Chondrocyte (in vitro differentiated cells): ENCODE measurements around the gene SF3A2. TPM values are rescaled to one million over a fixed set of nuclear protein-coding genes. Genes with fewer than 3 reads are reported as not detected.

Experiments used
- DNase-seq: peaks from one replicate; pipeline ENCODE4 v3.0.0; 2021; ENCODE audit warnings: mixed read lengths, low spot score
- H3K27ac Mint-ChIP-seq: one replicate; pipeline ENCODE4 v1.8.0; 2021; ENCODE audit warnings: mild to moderate bottlenecking, moderate library complexity, mixed read lengths; ENCODE audit not compliant: unreplicated experiment
- H3K27me3 Mint-ChIP-seq: 2 replicates; pipeline ENCODE4 v1.8.0; 2021; ENCODE audit warnings: low read depth, mixed read lengths
- H3K36me3 Mint-ChIP-seq: 2 replicates; pipeline ENCODE4 v1.8.0; 2021; ENCODE audit warnings: low read depth, mixed read lengths
- H3K4me1 Mint-ChIP-seq: 2 replicates; pipeline ENCODE4 v1.8.0; 2021; ENCODE audit warnings: low read depth, mild to moderate bottlenecking, mixed read lengths
- H3K4me3 Mint-ChIP-seq: one replicate; pipeline ENCODE4 v1.8.0; 2021; ENCODE audit warnings: mild to moderate bottlenecking, moderate library complexity, mixed read lengths; ENCODE audit not compliant: unreplicated experiment
- H3K9me3 Mint-ChIP-seq: 2 replicates; pipeline ENCODE4 v1.8.0; 2021; ENCODE audit warnings: low read depth, mixed read lengths
- total RNA-seq: library from RNA; stranded (reverse); gene quantifications from 3 replicates; pipeline ENCODE4 v1.2.1, GENCODE V29; 2021
- TF ChIP-seq, protein P1 (sequence below): fragments of 200-600 bp; sonication (generic); IDR thresholded peaks from 2 replicates; pipeline ENCODE4 v1.5.0; 2021; ENCODE audit warnings: antibody characterized with exemption, mild to moderate bottlenecking, moderate library complexity

Gene SF3A2
- total RNA-seq, 1 donor from 2014 or later: 71.2 TPM

DNA sequence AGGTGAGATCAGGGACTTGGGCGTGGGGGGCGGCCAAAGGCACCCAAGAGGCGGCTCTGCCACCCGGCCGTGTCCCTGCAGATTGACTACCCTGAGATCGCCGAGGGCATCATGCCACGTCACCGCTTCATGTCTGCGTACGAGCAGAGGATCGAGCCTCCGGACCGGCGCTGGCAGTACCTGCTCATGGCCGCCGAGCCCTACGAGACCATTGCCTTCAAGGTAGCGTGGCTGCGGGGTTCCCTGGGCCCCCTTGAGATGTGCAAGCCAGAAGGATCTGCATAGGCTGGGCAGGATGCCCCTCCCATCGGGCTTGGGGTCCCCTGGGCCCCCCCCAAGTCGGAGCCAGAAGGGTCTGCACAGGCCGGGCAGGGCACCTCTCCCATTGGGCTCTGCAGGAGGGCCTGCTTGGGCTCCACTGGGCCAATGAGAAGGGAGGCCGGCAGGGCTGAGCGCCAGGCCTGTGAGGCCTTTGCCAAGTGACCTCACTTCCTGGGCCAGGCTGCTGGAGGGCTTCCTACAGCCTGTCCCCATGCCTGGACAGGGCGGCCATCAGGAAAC, 10.3 kb downstream of the SF3A2 start:
- Mint-ChIP-seq H3K4me1 (peaks cover 7% of the 10 kb centered on the region), H3K36me3 (peaks cover 5% of the 10 kb centered on the region), H3K27ac (no peak overlapping the region), H3K9me3 (no peaks in the 10 kb centered on the region), H3K4me3 (no peak overlapping the region), H3K27me3 (no peaks in the 10 kb centered on the region)
- TF ChIP-seq, protein P1, sequence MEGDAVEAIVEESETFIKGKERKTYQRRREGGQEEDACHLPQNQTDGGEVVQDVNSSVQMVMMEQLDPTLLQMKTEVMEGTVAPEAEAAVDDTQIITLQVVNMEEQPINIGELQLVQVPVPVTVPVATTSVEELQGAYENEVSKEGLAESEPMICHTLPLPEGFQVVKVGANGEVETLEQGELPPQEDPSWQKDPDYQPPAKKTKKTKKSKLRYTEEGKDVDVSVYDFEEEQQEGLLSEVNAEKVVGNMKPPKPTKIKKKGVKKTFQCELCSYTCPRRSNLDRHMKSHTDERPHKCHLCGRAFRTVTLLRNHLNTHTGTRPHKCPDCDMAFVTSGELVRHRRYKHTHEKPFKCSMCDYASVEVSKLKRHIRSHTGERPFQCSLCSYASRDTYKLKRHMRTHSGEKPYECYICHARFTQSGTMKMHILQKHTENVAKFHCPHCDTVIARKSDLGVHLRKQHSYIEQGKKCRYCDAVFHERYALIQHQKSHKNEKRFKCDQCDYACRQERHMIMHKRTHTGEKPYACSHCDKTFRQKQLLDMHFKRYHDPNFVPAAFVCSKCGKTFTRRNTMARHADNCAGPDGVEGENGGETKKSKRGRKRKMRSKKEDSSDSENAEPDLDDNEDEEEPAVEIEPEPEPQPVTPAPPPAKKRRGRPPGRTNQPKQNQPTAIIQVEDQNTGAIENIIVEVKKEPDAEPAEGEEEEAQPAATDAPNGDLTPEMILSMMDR: no peak
- no peak for DNase-seq

DNA sequence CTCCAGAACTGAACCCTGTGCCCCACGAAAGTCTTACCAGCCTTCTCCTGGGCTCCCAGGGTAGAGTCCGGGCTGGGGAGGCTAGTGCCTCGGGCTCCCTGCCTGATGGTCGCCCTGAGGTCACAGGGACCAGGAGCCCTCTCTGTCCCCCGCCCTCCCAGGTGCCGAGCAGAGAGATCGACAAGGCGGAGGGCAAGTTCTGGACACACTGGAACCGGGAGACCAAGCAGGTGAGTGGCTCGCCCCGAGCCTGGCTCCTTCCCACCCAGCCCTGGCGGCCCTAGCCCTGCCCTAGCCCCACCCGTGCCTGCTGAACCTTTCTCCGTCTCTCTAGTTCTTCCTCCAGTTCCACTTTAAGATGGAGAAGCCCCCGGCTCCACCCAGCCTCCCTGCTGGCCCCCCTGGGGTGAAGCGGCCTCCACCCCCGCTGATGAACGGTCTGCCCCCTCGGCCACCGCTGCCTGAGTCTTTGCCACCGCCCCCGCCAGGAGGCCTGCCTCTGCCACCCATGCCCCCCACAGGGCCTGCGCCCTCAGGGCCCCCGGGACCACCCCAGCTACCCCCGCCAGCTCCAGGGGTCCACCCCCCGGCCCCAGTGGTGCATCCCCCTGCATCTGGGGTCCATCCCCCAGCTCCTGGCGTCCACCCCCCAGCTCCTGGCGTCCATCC, 10.9 kb downstream of the SF3A2 start:
- H3K36me3 Mint-ChIP-seq: peaks cover 5% of the 10 kb centered on the region
- H3K4me1 Mint-ChIP-seq: peaks cover 3% of the 10 kb centered on the region
- H3K27ac Mint-ChIP-seq: no peak overlapping the region
- H3K9me3 Mint-ChIP-seq: no peaks in the 10 kb centered on the region
- TF ChIP-seq, protein P1: no peak
- H3K27me3 Mint-ChIP-seq: no peaks in the 10 kb centered on the region
- DNase-seq: no peak
- no peak overlapping the region for H3K4me3 Mint-ChIP-seq

DNA sequence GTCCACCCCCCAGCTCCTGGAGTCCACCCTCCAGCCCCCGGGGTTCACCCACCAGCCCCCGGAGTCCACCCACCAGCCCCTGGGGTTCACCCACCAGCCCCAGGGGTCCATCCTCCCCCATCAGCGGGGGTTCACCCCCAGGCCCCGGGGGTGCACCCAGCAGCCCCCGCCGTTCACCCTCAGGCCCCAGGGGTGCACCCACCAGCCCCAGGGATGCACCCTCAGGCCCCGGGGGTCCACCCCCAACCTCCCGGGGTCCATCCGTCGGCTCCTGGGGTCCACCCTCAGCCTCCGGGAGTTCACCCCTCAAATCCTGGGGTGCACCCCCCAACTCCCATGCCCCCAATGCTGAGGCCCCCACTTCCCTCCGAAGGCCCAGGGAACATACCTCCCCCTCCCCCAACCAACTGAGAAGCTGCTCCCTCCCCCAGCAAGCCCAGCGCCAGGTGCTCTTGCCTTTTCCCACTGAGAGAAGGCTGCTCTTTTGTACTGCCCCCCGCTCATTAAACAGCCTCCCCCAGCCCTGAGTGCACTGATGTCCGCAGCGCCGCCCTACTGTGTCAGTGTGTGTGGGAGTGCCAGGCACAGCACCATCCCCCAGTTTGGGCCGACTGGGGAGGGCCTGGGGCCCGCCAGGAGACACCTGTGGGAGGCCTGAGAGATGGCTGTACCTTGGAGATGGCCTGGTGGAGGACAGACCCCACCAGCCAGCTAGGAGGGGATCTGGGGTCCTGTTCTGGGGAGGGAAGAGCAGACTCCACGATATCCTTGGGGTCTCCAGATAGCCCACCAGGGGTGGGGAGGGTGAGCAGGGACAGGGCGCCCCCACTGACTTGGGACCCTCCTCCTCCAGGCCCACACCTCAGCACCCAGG, 11.7 kb downstream of the SF3A2 start:
- no peaks in the 10 kb centered on the region for H3K9me3 Mint-ChIP-seq
- no peak for DNase-seq
- no peaks in the 10 kb centered on the region for H3K27me3 Mint-ChIP-seq
- no peak overlapping the region for H3K4me3 Mint-ChIP-seq
- no peaks in the 10 kb centered on the region for H3K4me1 Mint-ChIP-seq
- peaks cover 5% of the 10 kb centered on the region for H3K36me3 Mint-ChIP-seq
- no peak overlapping the region for H3K27ac Mint-ChIP-seq
- TF ChIP-seq, protein P1: no peak

DNA sequence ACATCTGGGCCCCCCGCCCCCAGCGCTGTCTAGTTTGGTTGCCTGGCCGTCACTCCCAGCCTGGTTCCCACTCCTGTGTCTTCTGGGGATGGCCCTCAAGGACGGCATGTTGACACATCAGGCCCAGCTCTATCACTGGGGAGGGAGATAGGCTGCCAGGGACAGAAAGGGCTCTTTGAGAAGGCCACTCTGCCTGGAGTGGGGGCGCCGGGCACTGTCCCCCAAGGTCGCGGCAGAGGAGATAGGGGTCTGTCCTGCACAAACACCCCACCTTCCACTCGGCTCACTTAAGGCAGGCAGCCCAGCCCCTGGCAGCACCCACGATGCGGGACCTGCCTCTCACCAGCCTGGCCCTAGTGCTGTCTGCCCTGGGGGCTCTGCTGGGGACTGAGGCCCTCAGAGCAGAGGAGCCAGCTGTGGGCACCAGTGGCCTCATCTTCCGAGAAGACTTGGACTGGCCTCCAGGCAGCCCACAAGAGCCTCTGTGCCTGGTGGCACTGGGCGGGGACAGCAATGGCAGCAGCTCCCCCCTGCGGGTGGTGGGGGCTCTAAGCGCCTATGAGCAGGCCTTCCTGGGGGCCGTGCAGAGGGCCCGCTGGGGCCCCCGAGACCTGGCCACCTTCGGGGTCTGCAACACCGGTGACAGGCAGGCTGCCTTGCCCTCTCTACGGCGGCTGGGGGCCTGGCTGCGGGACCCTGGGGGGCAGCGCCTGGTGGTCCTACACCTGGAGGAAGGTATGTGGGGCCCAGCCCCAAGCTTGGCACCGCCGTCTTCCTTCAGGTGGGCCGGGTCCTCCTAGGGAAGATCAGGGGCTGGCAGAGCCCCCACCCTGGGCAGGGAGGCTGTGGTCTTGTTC, 12.6 kb downstream of the SF3A2 start, which contains the start of gene AMH:
TSS of gene AMH (plus strand) at position 314 of the 857 bp plus-strand sequence. CDS start at position 324, 10 bp downstream.
- H3K27me3 Mint-ChIP-seq: no peaks in the 10 kb centered on the region
- no peak within 1 kb of the TSS for H3K27ac Mint-ChIP-seq
- H3K36me3 Mint-ChIP-seq: peaks cover 5% of the 10 kb centered on the region
- no peaks in the 10 kb centered on the region for H3K9me3 Mint-ChIP-seq
- H3K4me1 Mint-ChIP-seq: peaks cover 3% of the 10 kb centered on the region
- H3K4me3 Mint-ChIP-seq: no peak within 1 kb of the TSS
- TF ChIP-seq, protein P1: no peak
- no peak for DNase-seq
